H1 (cell line): Measurements from ENCODE around the gene CHMP4B. TPM values are rescaled to one million over a fixed set of nuclear protein-coding genes. Genes with fewer than 3 reads are reported as not detected.

ENCODE experiments used
- CTCF ChIA-PET: fragments of 300-600 bp; sonication (Branson Sonifier 250); formaldehyde crosslinking; loops from one replicate; lab custom pipeline; 2021; ENCODE audit not compliant: partially characterized antibody; lab: Charles Lee
- POLR2A ChIA-PET: fragments of 300-600 bp; sonication (Branson Sonifier 250); formaldehyde crosslinking; loops from one replicate; lab custom pipeline; 2021; ENCODE audit warnings: inconsistent platforms; ENCODE audit not compliant: partially characterized antibody; lab: Charles Lee
- DNase-seq, 2 experiments: peaks; one replicate each; pipeline versions ENCODE4 v3.0.0 to v3.0.0-alpha.2; 2010 to 2022; ENCODE audit warnings: low spot score in 2 of 2, low read depth in 1 of 2, mixed read lengths in 1 of 2
- FAIRE-seq: peaks from 2 replicates; lab custom pipeline; 2011; peaks lifted over from hg19 to GRCh38; lab: Jason Lieb, UNC
- H2AFZ ChIP-seq: 2 replicates; pipeline ENCODE4 v1.8.1; 2012; ENCODE audit warnings: low read length, inconsistent platforms
- H2AK5ac ChIP-seq: 2 replicates; pipeline ENCODE4 v1.6.1; 2013; ENCODE audit warnings: low read depth, low read length
- H2BK120ac ChIP-seq: replicated peaks from 2 replicates; pipeline ENCODE3; 2013; ENCODE audit warnings: low read depth, low read length, inconsistent platforms
- H2BK12ac ChIP-seq: 2 replicates; pipeline ENCODE4 v1.6.1; 2013; ENCODE audit warnings: low read depth, low read length
- H2BK15ac ChIP-seq: 2 replicates; pipeline ENCODE4 v1.6.1; 2013; ENCODE audit warnings: low read length
- H2BK20ac ChIP-seq: 2 replicates; pipeline ENCODE4 v1.6.1; 2013; ENCODE audit warnings: low read length
- H2BK5ac ChIP-seq: 2 replicates; pipeline ENCODE4 v1.6.1; 2013; ENCODE audit warnings: low read depth, low read length
- H3K14ac ChIP-seq: 2 replicates; pipeline ENCODE4 v1.6.1; 2013; ENCODE audit warnings: inconsistent platforms; ENCODE audit not compliant: insufficient read length
- H3K18ac ChIP-seq: 2 replicates; pipeline ENCODE4 v1.6.1; 2013; ENCODE audit warnings: low read length; ENCODE audit errors: extremely low read depth
- H3K23ac ChIP-seq: 2 replicates; pipeline ENCODE4 v1.6.1; 2013; ENCODE audit warnings: inconsistent platforms; ENCODE audit not compliant: insufficient read length
- H3K23me2 ChIP-seq: 2 replicates; pipeline ENCODE4 v1.6.1; 2013; ENCODE audit warnings: low read depth, low read length
- H3K27ac ChIP-seq: 2 replicates; pipeline ENCODE4 v1.6.1; 2011; ENCODE audit warnings: low read depth, low read length, inconsistent platforms
- H3K27me3 ChIP-seq, 4 experiments: replicated peaks in 1 of 4; 1 replicate in 1 of 4; 2 replicates in 3 of 4; pipeline versions ENCODE4 v1.6.1 to v1.8.1; 2011 to 2013; ENCODE audit warnings: low read length in 3 of 4, mild to moderate bottlenecking in 3 of 4, inconsistent platforms in 2 of 4, mixed read lengths in 2 of 4, moderate library complexity in 1 of 4; ENCODE audit not compliant: control insufficient read depth in 3 of 4, insufficient read depth in 3 of 4; ENCODE audit errors: extremely low read depth in 1 of 4
- H3K36me3 ChIP-seq, 4 experiments: 2 replicates each; pipeline versions ENCODE4 v1.6.1 to v1.8.1; 2011 to 2013; ENCODE audit warnings: mild to moderate bottlenecking in 4 of 4, low read length in 3 of 4, moderate library complexity in 2 of 4, control low read depth in 1 of 4, inconsistent platforms in 1 of 4; ENCODE audit not compliant: insufficient read depth in 4 of 4, control insufficient read depth in 2 of 4
- H3K4ac ChIP-seq: replicated peaks from 2 replicates; pipeline ENCODE3; 2013; ENCODE audit warnings: low read length, low read depth, mixed read lengths, inconsistent platforms; ENCODE audit not compliant: insufficient read length
- H3K4me1 ChIP-seq, 4 experiments: replicated peaks in 1 of 4; 1 replicate in 1 of 4; 2 replicates in 3 of 4; pipeline versions ENCODE4 v1.6.1 to v1.8.1; 2011 to 2013; ENCODE audit warnings: low read length in 3 of 4, inconsistent platforms in 2 of 4, mixed read lengths in 1 of 4; ENCODE audit not compliant: insufficient read depth in 4 of 4, control insufficient read depth in 3 of 4
- H3K4me2 ChIP-seq, 2 experiments: 2 replicates each; pipeline versions ENCODE4 v1.6.1 to v1.8.1; 2011 to 2013; ENCODE audit warnings: low read depth in 2 of 2, low read length in 2 of 2, control low read depth in 1 of 2, inconsistent platforms in 1 of 2, mild to moderate bottlenecking in 1 of 2; ENCODE audit not compliant: insufficient read depth in 1 of 2
- H3K4me3 ChIP-seq, 4 experiments: fragments of 200-600, 300-600 bp in 1 of 4; sonication (generic), shearing (Covaris generic), sonication (Bioruptor Twin) in 1 of 4; 2 replicates each; pipeline versions ENCODE4 v1.5.1 to v1.8.1; 2011 to 2016; ENCODE audit warnings: low read length in 4 of 4, low read depth in 3 of 4, control low read depth in 2 of 4, inconsistent platforms in 2 of 4, mild to moderate bottlenecking in 2 of 4, mixed read lengths in 1 of 4, moderate library complexity in 1 of 4; ENCODE audit not compliant: insufficient read depth in 2 of 4; ENCODE audit errors: extremely low read depth in 1 of 4
- H3K56ac ChIP-seq: replicated peaks from 2 replicates; pipeline ENCODE3; 2013; ENCODE audit warnings: low read depth, mild to moderate bottlenecking, mixed read lengths, low read length, inconsistent platforms; ENCODE audit not compliant: insufficient read length
- H3K79me1 ChIP-seq: 2 replicates; pipeline ENCODE4 v1.6.1; 2013; ENCODE audit warnings: low read depth, low read length, control low read depth
- H3K79me2 ChIP-seq, 2 experiments: 2 replicates each; pipeline versions ENCODE4 v1.6.1 to v1.8.1; 2012 to 2013; ENCODE audit warnings: low read length in 2 of 2, mild to moderate bottlenecking in 2 of 2, inconsistent platforms in 1 of 2; ENCODE audit not compliant: insufficient read depth in 2 of 2, control insufficient read depth in 1 of 2
- H3K9ac ChIP-seq, 4 experiments: replicated peaks in 1 of 4; 1 replicate in 1 of 4; 2 replicates in 3 of 4; pipeline versions ENCODE4 v1.6.1 to v1.8.1; 2011 to 2013; ENCODE audit warnings: low read depth in 3 of 4, low read length in 3 of 4, control low read depth in 2 of 4, mild to moderate bottlenecking in 2 of 4, moderate library complexity in 2 of 4, inconsistent platforms in 1 of 4; ENCODE audit errors: extremely low read depth in 1 of 4
- H3K9me3 ChIP-seq, 2 experiments: 2 replicates each; pipeline versions ENCODE4 v1.6.1 to v1.8.1; 2012 to 2013; ENCODE audit warnings: mild to moderate bottlenecking in 2 of 2, moderate library complexity in 2 of 2, control low read depth in 1 of 2, inconsistent platforms in 1 of 2, low read depth in 1 of 2, low read length in 1 of 2, mixed read lengths in 1 of 2; ENCODE audit not compliant: insufficient read depth in 2 of 2
- H4K20me1 ChIP-seq, 2 experiments: replicated peaks in 1 of 2; 2 replicates each; pipeline versions ENCODE3 to v1.8.1; 2011 to 2013; ENCODE audit warnings: inconsistent platforms in 2 of 2, low read length in 2 of 2, mild to moderate bottlenecking in 1 of 2; ENCODE audit not compliant: insufficient read depth in 2 of 2, control insufficient read depth in 1 of 2
- H4K5ac ChIP-seq: 2 replicates; pipeline ENCODE4 v1.6.1; 2013; ENCODE audit warnings: low read length, low read depth, mixed read lengths, inconsistent platforms; ENCODE audit not compliant: insufficient read length
- H4K8ac ChIP-seq: 2 replicates; pipeline ENCODE4 v1.8.0; 2013; ENCODE audit warnings: mild to moderate bottlenecking, moderate library complexity, low read length, inconsistent platforms; ENCODE audit not compliant: insufficient read depth; ENCODE audit errors: extremely low read depth
- H4K91ac ChIP-seq: replicated peaks from 2 replicates; pipeline ENCODE3; 2013; ENCODE audit warnings: low read length, mixed read lengths, inconsistent platforms; ENCODE audit not compliant: insufficient read length
- ASH2L ChIP-seq: fragments of 200-600, 300-600 bp; sonication (generic); IDR thresholded peaks from one replicate; pipeline ENCODE4 v1.7.1; 2017; ENCODE audit warnings: low read length
- CEBPB ChIP-seq: IDR thresholded peaks from 2 replicates; pipeline ENCODE4 v1.6.1; 2012; ENCODE audit warnings: low read depth, low read length
- CHD1 ChIP-seq: IDR thresholded peaks from 2 replicates; pipeline ENCODE4 v1.6.1; 2012; ENCODE audit warnings: low read depth, low read length, improper control_type of control experiment
- HDAC2 ChIP-seq, 2 experiments: fragments of 300-600 bp in 1 of 2; sonication (generic) in 1 of 2; IDR thresholded peaks; 2 replicates each; pipeline ENCODE4 v1.6.1; 2011 to 2012; ENCODE audit warnings: low read depth in 2 of 2, low read length in 2 of 2, mild to moderate bottlenecking in 2 of 2, moderate library complexity in 2 of 2, borderline replicate concordance in 1 of 2, inconsistent platforms in 1 of 2
- JUND ChIP-seq: IDR thresholded peaks from 2 replicates; pipeline ENCODE4 v1.6.1; 2011; ENCODE audit warnings: mild to moderate bottlenecking, improper control_type of control experiment, low read length
- KDM1A ChIP-seq: fragments of 200-600, 300-600 bp; sonication (generic); IDR thresholded peaks from 2 replicates; pipeline ENCODE4 v1.7.1; 2016; ENCODE audit warnings: mild to moderate bottlenecking, low read length, borderline replicate concordance
- MAX ChIP-seq: IDR thresholded peaks from 2 replicates; pipeline ENCODE4 v1.6.1; 2012; ENCODE audit warnings: inconsistent platforms
- SIRT6 ChIP-seq: IDR thresholded peaks from one replicate; pipeline ENCODE4 v1.7.1; 2012; ENCODE audit warnings: low read length, inconsistent platforms
- SP1 ChIP-seq: IDR thresholded peaks from 2 replicates; pipeline ENCODE4 v1.6.1; 2011; ENCODE audit warnings: low read depth, low read length
- SP2 ChIP-seq: IDR thresholded peaks from 2 replicates; pipeline ENCODE4 v1.6.1; 2012; ENCODE audit warnings: mild to moderate bottlenecking, low read length, inconsistent platforms
- TAF7 ChIP-seq: optimal IDR thresholded peaks from 2 replicates; pipeline ENCODE3; 2011; ENCODE audit warnings: low read depth, mild to moderate bottlenecking, inconsistent platforms, low read length, moderate library complexity, borderline replicate concordance
- TCF12 ChIP-seq: IDR thresholded peaks from 2 replicates; pipeline ENCODE4 v1.6.1; 2011; ENCODE audit warnings: low read depth, mild to moderate bottlenecking, low read length
- USF2 ChIP-seq: IDR thresholded peaks from 2 replicates; pipeline ENCODE4 v1.6.1; 2011; ENCODE audit warnings: low read length, improper control_type of control experiment
- YY1 ChIP-seq: IDR thresholded peaks from 2 replicates; pipeline ENCODE4 v1.6.1; 2011; ENCODE audit warnings: low read depth, mild to moderate bottlenecking, low read length
- ZNF274 ChIP-seq: IDR thresholded peaks from 2 replicates; pipeline ENCODE4 v1.7.0; 2012; ENCODE audit warnings: low read length, borderline replicate concordance; ENCODE audit errors: extremely low read depth
- WGBS, 2 experiments: shearing (Covaris generic) in 1 of 2; methylation state at CpG; one replicate each; pipeline versions ENCODE4 v1.1.6 to v1.1.7; 2013 to 2015; ENCODE audit warnings: low lambda C conversion rate in 2 of 2, mixed read lengths in 2 of 2, inconsistent platforms in 1 of 2, low coverage in 1 of 2, missing lambda C conversion rate in 1 of 2; ENCODE audit not compliant: insufficient replicate concordance in 2 of 2, insufficient coverage in 1 of 2, insufficient read length in 1 of 2; ENCODE audit errors: extremely low coverage in 1 of 2, missing lambda C conversion rate in 1 of 2; 5-methylcytosine and 5-hydroxymethylcytosine counted together
- polyA plus RNA-seq, 7 experiments: library from polyadenylated mRNA; depleted of rRNA in 3 of 7; stranded (reverse) in 5 of 7; unstranded in 2 of 7; fragments of >200 nt in 5 of 7; fragments of 200-250 nt in 2 of 7; gene quantifications; 1 replicate in 5 of 7; 2 replicates in 1 of 7; 4 replicates in 1 of 7; pipeline versions ENCODE4 v1.2.1 to v1.2.3, GENCODE V29; 2011 to 2013; ENCODE audit warnings: missing spikeins in 2 of 7, mixed read lengths in 2 of 7
- total RNA-seq: library from RNA; stranded (reverse); fragmentation: NEBNext Ultra II Directional; extraction: Animal tissue kit (Norgen Biotek cat#: 25700); gene quantifications from 2 replicates; pipeline ENCODE4 v1.2.1, GENCODE V29; 2021

CHMP4B gene
- total and polyA plus RNA-seq, 2 of the 8 experiments (the other 6 are each of a cell fraction or from before 2014, with no cell fraction given), result 38.6 to 66.3 TPM

DNA sequence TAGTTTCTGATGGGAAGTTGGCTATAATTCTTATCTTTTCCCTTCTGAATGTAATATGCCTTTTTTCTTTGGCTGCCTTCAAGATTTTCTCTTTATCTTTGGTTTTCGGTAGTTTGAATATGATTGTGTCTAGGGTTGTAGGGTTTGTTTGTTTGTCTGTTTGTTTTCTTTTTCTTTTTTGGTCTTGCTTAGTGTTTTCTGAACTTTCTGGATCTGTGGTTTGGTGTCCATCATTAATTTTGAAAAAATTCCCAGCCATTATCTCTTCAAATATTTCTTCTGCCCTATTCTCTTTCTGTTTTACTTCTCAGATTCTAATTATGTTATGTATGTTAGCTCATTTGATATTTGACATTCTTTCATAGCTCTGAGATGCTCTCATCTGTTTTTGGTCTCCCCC lies 79.4 kb downstream of the CHMP4B start:
- no peaks in the 10 kb centered on the region for H3K27me3 ChIP-seq
- ChIA-PET POLR2A (no interaction called here), CTCF (interaction anchor here (0.7 kb wide), 1 partner anchor 25 kb away, joined by 3 read pairs; no protein-coding TSS in a partner anchor)
- FAIRE-seq, result no peak
- H3K36me3 ChIP-seq, result no peaks in the 10 kb centered on the region
- no peak overlapping the region for H3K4me3 ChIP-seq
- H2BK20ac ChIP-seq, result no peak overlapping the region
- no peaks in the 10 kb centered on the region for H3K9me3 ChIP-seq
- H3K27ac ChIP-seq, result no peak overlapping the region
- H2BK15ac ChIP-seq, result no peak overlapping the region
- no peak overlapping the region for H2AK5ac ChIP-seq
- H2AFZ ChIP-seq, result no peak overlapping the region
- H3K9ac ChIP-seq, result no peak overlapping the region
- no peak overlapping the region for H3K18ac ChIP-seq
- no peak overlapping the region for H2BK12ac ChIP-seq
- no peak overlapping the region for H4K5ac ChIP-seq
- no peaks in the 10 kb centered on the region for H3K79me1 ChIP-seq
- no peak overlapping the region for H3K23ac ChIP-seq
- H4K8ac ChIP-seq, result no peak overlapping the region
- no peak overlapping the region for H4K91ac ChIP-seq
- no peak overlapping the region for H3K4ac ChIP-seq
- no peaks in the 10 kb centered on the region for H3K79me2 ChIP-seq
- 85% methylated on average over 1 of the region's 1 CpG; no CpG with 5 or more reads in 1 of the 2 experiments for WGBS, 2 experiments
- no peak overlapping the region for H3K4me2 ChIP-seq
- no peak overlapping the region for H3K14ac ChIP-seq
- H3K4me1 ChIP-seq, result no peaks in the 10 kb centered on the region
- H3K23me2 ChIP-seq, result no peaks in the 10 kb centered on the region; the same call in 1 of the 2 replicates
- no peaks in the 10 kb centered on the region for H4K20me1 ChIP-seq
- DNase-seq, result no peak
- H3K56ac ChIP-seq, result no peak overlapping the region
- H2BK5ac ChIP-seq, result no peak overlapping the region
- H2BK120ac ChIP-seq, result no peak overlapping the region
- TF ChIP-seq TCF12, result no peak
- no peak for TF ChIP-seq TAF7
- no peak for TF ChIP-seq ASH2L
- TF ChIP-seq CHD1, result no peak
- no peak for TF ChIP-seq ZNF274
- TF ChIP-seq JUND, result no peak
- TF ChIP-seq SP1, result no peak
- no peak for TF ChIP-seq CEBPB
- TF ChIP-seq SIRT6, result no peak
- TF ChIP-seq YY1, result no peak
- TF ChIP-seq USF2, result no peak
- no peak for TF ChIP-seq SP2
- no peak for TF ChIP-seq MAX
- no peak for TF ChIP-seq KDM1A
- TF ChIP-seq HDAC2 (IDR thresholded peaks at IDR 0.05; ENCODE audit: borderline replicate concordance in 1 of 2, low read depth in 2 of 2, low read length in 2 of 2), result no peak
